Loucy (cell line): ENCODE results near the gene MED17.

Source experiments
- H2AFZ ChIP-seq: fragments of 200-600 bp; sonication (generic); 2 replicates; pipeline ENCODE4 v1.6.0; 2016; ENCODE audit warnings: antibody characterized with exemption, mild to moderate bottlenecking, low read length, moderate library complexity
- H3F3A ChIP-seq: fragments of 200-600 bp; 2 replicates; pipeline ENCODE4 v1.6.0; 2016; ENCODE audit warnings: antibody characterized with exemption, low read depth, mild to moderate bottlenecking
- H3K27me3 ChIP-seq: fragments of 200-600 bp; sonication (generic); 2 replicates; pipeline ENCODE4 v1.6.1; 2014; ENCODE audit warnings: low read length, mild to moderate bottlenecking; ENCODE audit not compliant: insufficient read depth, poor library complexity, severe bottlenecking
- H3K36me3 ChIP-seq: fragments of 200-600 bp; sonication (generic); 2 replicates; pipeline ENCODE4 v1.6.1; 2016; ENCODE audit warnings: low read length; ENCODE audit not compliant: insufficient read depth
- H3K4me1 ChIP-seq: fragments of 200-600 bp; sonication (generic); 2 replicates; pipeline ENCODE4 v1.5.1; 2014; ENCODE audit warnings: low read length, mild to moderate bottlenecking; ENCODE audit not compliant: insufficient read depth, poor library complexity, severe bottlenecking
- H3K4me2 ChIP-seq: fragments of 200-600 bp; sonication (generic); 2 replicates; pipeline ENCODE4 v1.6.0; 2014; ENCODE audit warnings: antibody characterized with exemption, low read length, low read depth, mild to moderate bottlenecking; ENCODE audit not compliant: poor library complexity, severe bottlenecking
- H3K4me3 ChIP-seq: fragments of 200-600 bp; sonication (generic); 2 replicates; pipeline ENCODE4 v1.5.1; 2014; ENCODE audit warnings: low read length, mild to moderate bottlenecking, mixed read lengths; ENCODE audit not compliant: poor library complexity, severe bottlenecking
- H3K79me2 ChIP-seq: fragments of 200-600 bp; sonication (generic); 2 replicates; pipeline ENCODE4 v1.6.1; 2014; ENCODE audit warnings: low read length; ENCODE audit not compliant: insufficient read depth
- H3K9ac ChIP-seq: fragments of 200-600 bp; sonication (generic); 2 replicates; pipeline ENCODE4 v1.6.0; 2014; ENCODE audit warnings: mild to moderate bottlenecking, low read depth, low read length, moderate library complexity; ENCODE audit not compliant: poor library complexity, severe bottlenecking
- H3K9me2 ChIP-seq: fragments of 200-600 bp; sonication (generic); replicated peaks from 2 replicates; pipeline ENCODE4 v1.6.1; 2016; ENCODE audit warnings: low read depth, low read length, mixed read lengths
- H3K9me3 ChIP-seq: fragments of 200-600 bp; sonication (generic); 2 replicates; pipeline ENCODE4 v1.6.1; 2014; ENCODE audit warnings: mild to moderate bottlenecking, antibody characterized with exemption, low read length, low read depth; ENCODE audit not compliant: insufficient read depth
- H4K20me1 ChIP-seq: fragments of 200-600 bp; sonication (generic); 2 replicates; pipeline ENCODE4 v1.6.0; 2014; ENCODE audit warnings: antibody characterized with exemption, low read length, mild to moderate bottlenecking; ENCODE audit not compliant: insufficient read depth, poor library complexity, severe bottlenecking
- EZH2phosphoT487 ChIP-seq: fragments of 200-600 bp; IDR thresholded peaks from 2 replicates; pipeline ENCODE4 v1.6.1; 2018; ENCODE audit warnings: antibody characterized with exemption, mild to moderate bottlenecking, moderate library complexity, borderline replicate concordance
- TF ChIP-seq, protein P1 (sequence below): fragments of 200-600 bp; sonication (generic); conservative IDR thresholded peaks from 2 replicates; pipeline ENCODE4 v1.5.1; 2014; ENCODE audit warnings: mild to moderate bottlenecking, antibody characterized with exemption, low read length

The MED17 gene

DNA sequence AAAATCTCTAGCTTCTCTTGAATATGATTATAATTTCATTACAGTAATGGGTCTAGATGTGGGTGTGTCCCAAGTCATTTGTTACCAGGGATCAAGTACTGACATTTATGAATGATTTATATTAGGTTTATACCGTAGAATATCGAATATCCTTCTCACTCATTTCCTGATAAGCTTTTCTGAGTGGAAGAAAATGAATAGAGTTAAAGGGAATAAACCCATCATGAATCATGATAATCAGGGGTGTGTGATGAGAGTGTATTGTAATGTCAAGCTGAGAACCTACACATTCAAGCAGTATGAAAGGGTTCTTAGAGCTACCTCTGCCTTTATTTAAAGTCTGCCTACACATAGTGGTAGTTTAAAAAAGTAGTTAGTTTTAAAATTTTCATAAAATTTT is 17.3 kb downstream of the MED17 start:
- no peaks in the 10 kb centered on the region for H3K9me3 ChIP-seq
- TF ChIP-seq, protein P1, sequence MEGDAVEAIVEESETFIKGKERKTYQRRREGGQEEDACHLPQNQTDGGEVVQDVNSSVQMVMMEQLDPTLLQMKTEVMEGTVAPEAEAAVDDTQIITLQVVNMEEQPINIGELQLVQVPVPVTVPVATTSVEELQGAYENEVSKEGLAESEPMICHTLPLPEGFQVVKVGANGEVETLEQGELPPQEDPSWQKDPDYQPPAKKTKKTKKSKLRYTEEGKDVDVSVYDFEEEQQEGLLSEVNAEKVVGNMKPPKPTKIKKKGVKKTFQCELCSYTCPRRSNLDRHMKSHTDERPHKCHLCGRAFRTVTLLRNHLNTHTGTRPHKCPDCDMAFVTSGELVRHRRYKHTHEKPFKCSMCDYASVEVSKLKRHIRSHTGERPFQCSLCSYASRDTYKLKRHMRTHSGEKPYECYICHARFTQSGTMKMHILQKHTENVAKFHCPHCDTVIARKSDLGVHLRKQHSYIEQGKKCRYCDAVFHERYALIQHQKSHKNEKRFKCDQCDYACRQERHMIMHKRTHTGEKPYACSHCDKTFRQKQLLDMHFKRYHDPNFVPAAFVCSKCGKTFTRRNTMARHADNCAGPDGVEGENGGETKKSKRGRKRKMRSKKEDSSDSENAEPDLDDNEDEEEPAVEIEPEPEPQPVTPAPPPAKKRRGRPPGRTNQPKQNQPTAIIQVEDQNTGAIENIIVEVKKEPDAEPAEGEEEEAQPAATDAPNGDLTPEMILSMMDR, result no peak
- no peak for TF ChIP-seq EZH2phosphoT487
- no peaks in the 10 kb centered on the region for H3K27me3 ChIP-seq
- H3K9me2 ChIP-seq, result no peaks in the 10 kb centered on the region
- no peaks in the 10 kb centered on the region for H3K4me1 ChIP-seq
- peaks cover 81% of the 10 kb centered on the region for H3K36me3 ChIP-seq
- H4K20me1 ChIP-seq, result peaks cover 31% of the 10 kb centered on the region
- H3K9ac ChIP-seq, result no peak overlapping the region
- H3K4me3 ChIP-seq, result no peak overlapping the region
- no peak overlapping the region for H2AFZ ChIP-seq
- H3F3A ChIP-seq, result no peaks in the 10 kb centered on the region
- H3K79me2 ChIP-seq, result peaks cover 18% of the 10 kb centered on the region
- H3K4me2 ChIP-seq, result no peak overlapping the region

DNA sequence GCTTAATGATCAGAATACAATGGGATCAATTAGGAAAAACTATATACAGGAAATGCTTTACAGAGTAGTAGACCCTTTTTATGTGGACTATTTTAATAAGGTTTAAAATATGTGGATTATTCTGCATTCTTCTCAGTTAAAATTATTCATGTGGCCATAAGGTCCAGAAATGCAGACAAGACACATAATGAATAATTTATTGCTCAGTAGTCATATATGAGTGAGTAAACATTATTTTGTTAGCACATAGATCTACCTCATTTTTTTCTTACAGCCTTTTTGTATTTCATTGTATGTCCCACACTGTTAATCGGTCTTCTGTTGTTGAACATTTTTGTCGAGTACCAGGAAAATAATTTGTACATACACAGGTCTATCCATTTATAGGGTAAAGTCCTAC is 20.8 kb downstream of the MED17 start:
- peaks cover 21% of the 10 kb centered on the region for H4K20me1 ChIP-seq
- H3K4me3 ChIP-seq, result no peak overlapping the region
- H2AFZ ChIP-seq, result no peak overlapping the region
- no peak overlapping the region for H3K9ac ChIP-seq
- H3F3A ChIP-seq, result no peaks in the 10 kb centered on the region
- H3K36me3 ChIP-seq, result peaks cover 83% of the 10 kb centered on the region
- H3K79me2 ChIP-seq, result peaks cover 8% of the 10 kb centered on the region; the same call in 1 of the 2 replicates
- H3K9me3 ChIP-seq, result no peaks in the 10 kb centered on the region
- H3K27me3 ChIP-seq, result no peaks in the 10 kb centered on the region
- no peak for TF ChIP-seq EZH2phosphoT487
- TF ChIP-seq, protein P1, result no peak
- no peaks in the 10 kb centered on the region for H3K4me1 ChIP-seq
- no peak overlapping the region for H3K4me2 ChIP-seq
- no peaks in the 10 kb centered on the region for H3K9me2 ChIP-seq

DNA sequence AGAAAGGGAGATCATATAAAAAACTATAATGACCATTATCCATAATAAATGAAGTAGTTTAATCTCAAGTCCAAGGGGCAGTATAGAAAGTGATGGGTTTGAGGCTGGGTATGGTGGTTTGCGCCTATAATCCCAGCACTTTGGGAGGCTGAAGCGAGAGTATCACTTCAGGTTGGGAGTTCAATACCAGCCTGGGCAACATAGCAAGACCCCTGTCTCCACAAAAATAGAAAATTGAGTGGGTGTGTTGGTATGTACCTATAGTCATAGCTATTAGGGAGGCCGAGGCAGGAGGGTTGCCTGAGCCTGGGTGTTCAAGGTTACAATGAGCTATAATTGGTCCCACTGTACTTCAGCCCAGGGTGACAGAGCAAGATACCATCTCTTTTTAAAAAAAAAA is 23.9 kb downstream of the MED17 start:
- H3K36me3 ChIP-seq, result peaks cover 90% of the 10 kb centered on the region
- no peaks in the 10 kb centered on the region for H3K9me2 ChIP-seq
- no peak overlapping the region for H3K4me3 ChIP-seq
- H3K9ac ChIP-seq, result no peak overlapping the region
- peaks cover 10% of the 10 kb centered on the region for H4K20me1 ChIP-seq
- no peaks in the 10 kb centered on the region for H3K4me1 ChIP-seq
- no peaks in the 10 kb centered on the region for H3K27me3 ChIP-seq
- H3K79me2 ChIP-seq, result no peaks in the 10 kb centered on the region
- no peaks in the 10 kb centered on the region for H3K9me3 ChIP-seq
- H2AFZ ChIP-seq, result no peak overlapping the region
- TF ChIP-seq, protein P1, result no peak
- no peak for TF ChIP-seq EZH2phosphoT487
- no peak overlapping the region for H3K4me2 ChIP-seq
- no peaks in the 10 kb centered on the region for H3F3A ChIP-seq
